HL-60 (cell line): ENCODE results near the gene FOXP1.

ENCODE experiments used
- CTCF ChIP-seq: IDR thresholded peaks from one replicate; pipeline ENCODE4 v1.5.1; 2011; ENCODE audit warnings: low read length, control low read depth, inconsistent platforms; ENCODE audit not compliant: insufficient read depth
- GABPA ChIP-seq: IDR thresholded peaks from 2 replicates; pipeline ENCODE4 v1.6.1; 2012; ENCODE audit warnings: low read depth
- POLR2AphosphoS5 ChIP-seq: IDR thresholded peaks from 2 replicates; pipeline ENCODE4 v1.6.1; 2012; ENCODE audit warnings: low read depth
- SPI1 ChIP-seq: IDR thresholded peaks from 2 replicates; pipeline ENCODE4 v1.6.1; 2012; ENCODE audit warnings: low read depth, mild to moderate bottlenecking, borderline replicate concordance
- TF ChIP-seq, protein P1 (sequence below): IDR thresholded peaks from 2 replicates; pipeline ENCODE4 v1.6.1; 2012; ENCODE audit warnings: low read depth; ENCODE audit not compliant: insufficient replicate concordance

- TF ChIP-seq GABPA (no peak), CTCF (no peak), POLR2AphosphoS5 (no peak), SPI1 (no peak)
- TF ChIP-seq, protein P1, sequence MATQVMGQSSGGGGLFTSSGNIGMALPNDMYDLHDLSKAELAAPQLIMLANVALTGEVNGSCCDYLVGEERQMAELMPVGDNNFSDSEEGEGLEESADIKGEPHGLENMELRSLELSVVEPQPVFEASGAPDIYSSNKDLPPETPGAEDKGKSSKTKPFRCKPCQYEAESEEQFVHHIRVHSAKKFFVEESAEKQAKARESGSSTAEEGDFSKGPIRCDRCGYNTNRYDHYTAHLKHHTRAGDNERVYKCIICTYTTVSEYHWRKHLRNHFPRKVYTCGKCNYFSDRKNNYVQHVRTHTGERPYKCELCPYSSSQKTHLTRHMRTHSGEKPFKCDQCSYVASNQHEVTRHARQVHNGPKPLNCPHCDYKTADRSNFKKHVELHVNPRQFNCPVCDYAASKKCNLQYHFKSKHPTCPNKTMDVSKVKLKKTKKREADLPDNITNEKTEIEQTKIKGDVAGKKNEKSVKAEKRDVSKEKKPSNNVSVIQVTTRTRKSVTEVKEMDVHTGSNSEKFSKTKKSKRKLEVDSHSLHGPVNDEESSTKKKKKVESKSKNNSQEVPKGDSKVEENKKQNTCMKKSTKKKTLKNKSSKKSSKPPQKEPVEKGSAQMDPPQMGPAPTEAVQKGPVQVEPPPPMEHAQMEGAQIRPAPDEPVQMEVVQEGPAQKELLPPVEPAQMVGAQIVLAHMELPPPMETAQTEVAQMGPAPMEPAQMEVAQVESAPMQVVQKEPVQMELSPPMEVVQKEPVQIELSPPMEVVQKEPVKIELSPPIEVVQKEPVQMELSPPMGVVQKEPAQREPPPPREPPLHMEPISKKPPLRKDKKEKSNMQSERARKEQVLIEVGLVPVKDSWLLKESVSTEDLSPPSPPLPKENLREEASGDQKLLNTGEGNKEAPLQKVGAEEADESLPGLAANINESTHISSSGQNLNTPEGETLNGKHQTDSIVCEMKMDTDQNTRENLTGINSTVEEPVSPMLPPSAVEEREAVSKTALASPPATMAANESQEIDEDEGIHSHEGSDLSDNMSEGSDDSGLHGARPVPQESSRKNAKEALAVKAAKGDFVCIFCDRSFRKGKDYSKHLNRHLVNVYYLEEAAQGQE = no peak
These were observed 583.8 kb downstream of the FOXP1 start for GRCh38 chr3:70999730-71000129.
